Hepatocyte (in vitro differentiated cells): Measurements from ENCODE around the gene TTC39A. TPM values are rescaled to one million over a fixed set of nuclear protein-coding genes. Genes with fewer than 3 reads are reported as not detected.

Source experiments
- DNase-seq: peaks from one replicate; pipeline ENCODE4 v3.0.0-alpha.2; 2016; ENCODE audit warnings: low spot score
- H2AFZ ChIP-seq: fragments of 200-600 bp; sonication (generic); 2 replicates; pipeline ENCODE4 v1.6.0; 2016; ENCODE audit warnings: antibody characterized with exemption, mild to moderate bottlenecking
- H3K27ac ChIP-seq: fragments of 200-600 bp; sonication (generic); 2 replicates; pipeline ENCODE4 v1.5.1; 2016; ENCODE audit warnings: mild to moderate bottlenecking
- H3K27me3 ChIP-seq: fragments of 200-600 bp; sonication (generic); 2 replicates; pipeline ENCODE4 v1.6.1; 2016
- H3K36me3 ChIP-seq: fragments of 200-600 bp; sonication (generic); replicated peaks from 2 replicates; pipeline ENCODE4 v1.5.1; 2016; ENCODE audit warnings: low read depth; ENCODE audit not compliant: insufficient read depth
- H3K4me1 ChIP-seq: fragments of 200-600 bp; sonication (generic); 2 replicates; pipeline ENCODE4 v1.5.1; 2016; ENCODE audit warnings: mild to moderate bottlenecking, moderate library complexity; ENCODE audit not compliant: insufficient read depth
- H3K4me2 ChIP-seq: fragments of 200-600 bp; sonication (generic); 2 replicates; pipeline ENCODE4 v1.6.0; 2016
- H3K4me3 ChIP-seq: fragments of 200-600 bp; sonication (generic); 2 replicates; pipeline ENCODE4 v1.5.1; 2016; ENCODE audit warnings: mild to moderate bottlenecking
- H3K79me2 ChIP-seq: fragments of 200-600 bp; sonication (generic); 2 replicates; pipeline ENCODE4 v1.6.0; 2017; ENCODE audit warnings: mild to moderate bottlenecking
- H3K9me2 ChIP-seq: fragments of 200-600 bp; sonication (generic); replicated peaks from 2 replicates; pipeline ENCODE4 v1.6.0; 2017; ENCODE audit warnings: mild to moderate bottlenecking; ENCODE audit not compliant: insufficient read depth
- H3K9me3 ChIP-seq: fragments of 200-600 bp; sonication (generic); 2 replicates; pipeline ENCODE4 v1.5.1; 2016; ENCODE audit warnings: low read depth, mild to moderate bottlenecking
- H4K20me1 ChIP-seq: fragments of 200-600 bp; sonication (generic); 2 replicates; pipeline ENCODE4 v1.6.0; 2016; ENCODE audit warnings: mild to moderate bottlenecking; ENCODE audit not compliant: insufficient read depth, poor library complexity, severe bottlenecking
- CTCF ChIP-seq: fragments of 200-600 bp; sonication (generic); IDR thresholded peaks from 2 replicates; pipeline ENCODE4 v1.5.1; 2016; ENCODE audit warnings: antibody characterized with exemption, mild to moderate bottlenecking; ENCODE audit not compliant: poor library complexity
- EZH2 ChIP-seq: fragments of 200-600 bp; sonication (generic); IDR thresholded peaks from 2 replicates; pipeline ENCODE4 v1.6.1; 2016; ENCODE audit warnings: antibody characterized with exemption, mild to moderate bottlenecking, borderline replicate concordance
- EZH2phosphoT487 ChIP-seq: fragments of 200-600 bp; sonication (generic); IDR thresholded peaks from one replicate; pipeline ENCODE4 v1.6.1; 2018; ENCODE audit warnings: antibody characterized with exemption, mild to moderate bottlenecking, low read depth, moderate library complexity; ENCODE audit not compliant: unreplicated experiment, severe bottlenecking
- WGBS: methylation state at CpG from one replicate; pipeline ENCODE4 v1.1.6; 2016; ENCODE audit warnings: low lambda C conversion rate; ENCODE audit errors: missing lambda C conversion rate; 5-methylcytosine and 5-hydroxymethylcytosine counted together
- polyA plus RNA-seq: library from polyadenylated mRNA; unstranded; fragments of >200 nt; fragmentation: Nextera tagmentation; extraction: Ambion mirVana; gene quantifications from 2 replicates; pipeline ENCODE4 v1.2.1, GENCODE V29; 2016
- total RNA-seq: library from RNA; depleted of rRNA; stranded (reverse); fragments of >200 nt; gene quantifications from 2 replicates; pipeline ENCODE4 v1.2.3, GENCODE V29; 2014

The TTC39A gene
- total and polyA plus RNA-seq, 2 experiments from 2014 or later, result 20.5 to 35.1 TPM

- WGBS, result 86% methylated on average over 15 of the region's 15 CpGs
- no peaks in the 10 kb centered on the region for H4K20me1 ChIP-seq
- no peaks in the 10 kb centered on the region for H3K79me2 ChIP-seq
- DNase-seq, result no peak
- no peak overlapping the region for H3K4me3 ChIP-seq
- H3K4me1 ChIP-seq, result no peaks in the 10 kb centered on the region
- no peak overlapping the region for H3K27ac ChIP-seq
- no peak for TF ChIP-seq CTCF
- H3K9me3 ChIP-seq, result no peaks in the 10 kb centered on the region
- peak overlapping the region; percentile 92 for H3K4me2 ChIP-seq
- H3K9me2 ChIP-seq, result no peaks in the 10 kb centered on the region
- H2AFZ ChIP-seq, result no peak overlapping the region
- no peaks in the 10 kb centered on the region for H3K36me3 ChIP-seq
- peaks cover 13% of the 10 kb centered on the region for H3K27me3 ChIP-seq
Observed at GRCh38 chr1:51345300-51345687, 14.9 kb upstream of the TTC39A start.

GRCh38 chr1:51344602-51345299 is 14.4 kb upstream of the TTC39A start:
- Histone ChIP-seq H3K27me3 (peaks cover 13% of the 10 kb centered on the region), H2AFZ (peak overlapping the region; percentile 56), H3K36me3 (no peaks in the 10 kb centered on the region), H3K79me2 (no peaks in the 10 kb centered on the region), H4K20me1 (no peaks in the 10 kb centered on the region), H3K4me3 (no peak overlapping the region), H3K9me2 (no peaks in the 10 kb centered on the region), H3K27ac (no peak overlapping the region), H3K4me1 (no peaks in the 10 kb centered on the region), H3K9me3 (no peaks in the 10 kb centered on the region), H3K4me2 (peak overlapping the region; percentile 92)
- DNase-seq, result peak; percentile 70
- WGBS, result 16% methylated on average over 18 of the region's 60 CpGs
- TF ChIP-seq CTCF, result peak; percentile 7
- no peak for TF ChIP-seq EZH2phosphoT487

GRCh38 chr1:51344276-51344601 is 13.9 kb upstream of the TTC39A start:
- Histone ChIP-seq H3K79me2 (no peaks in the 10 kb centered on the region), H3K4me3 (no peak overlapping the region), H2AFZ (peak overlapping the region; percentile 56), H3K4me2 (peak overlapping the region; percentile 92), H3K4me1 (no peaks in the 10 kb centered on the region), H4K20me1 (no peaks in the 10 kb centered on the region), H3K9me2 (no peaks in the 10 kb centered on the region), H3K9me3 (no peaks in the 10 kb centered on the region), H3K27me3 (peaks cover 13% of the 10 kb centered on the region), H3K36me3 (no peaks in the 10 kb centered on the region), H3K27ac (no peak overlapping the region)
- no peak for TF ChIP-seq EZH2phosphoT487
- no peak for TF ChIP-seq CTCF
- TF ChIP-seq EZH2, result no peak
- no peak for DNase-seq
- 76% methylated on average over 7 of the region's 7 CpGs for WGBS

GRCh38 chr1:51343624-51344023 is 13.3 kb upstream of the TTC39A start:
- Histone ChIP-seq H3K79me2 (no peaks in the 10 kb centered on the region), H3K9me3 (no peaks in the 10 kb centered on the region), H3K9me2 (no peaks in the 10 kb centered on the region), H3K36me3 (no peaks in the 10 kb centered on the region), H3K4me1 (no peaks in the 10 kb centered on the region), H3K27ac (no peak overlapping the region), H4K20me1 (no peaks in the 10 kb centered on the region), H3K4me3 (no peak overlapping the region), H3K27me3 (peaks cover 13% of the 10 kb centered on the region), H2AFZ (no peak overlapping the region), H3K4me2 (no peak overlapping the region)
- DNase-seq, result no peak
- 93% methylated on average over 3 of the region's 3 CpGs for WGBS
- TF ChIP-seq CTCF (no peak), EZH2 (no peak), EZH2phosphoT487 (no peak)
